ENCODE results near the gene PABPC4L. TPM values are rescaled to one million over a fixed set of nuclear protein-coding genes. Genes with fewer than 3 reads are reported as not detected.

PABPC4L gene
- 0.36 and 0.38 TPM in 2 replicates for total RNA-seq

GRCh38 chr4:134201216-134202161 is at the start of gene PABPC4L:
PABPC4L (minus strand) TSS chr4:134201789; CDS start chr4:134201019, 770 bp downstream.

Measured in endothelial cell of coronary artery (primary cell).